RWPE2 (cell line): ENCODE data around the gene CD82.

Experiments
- ATAC-seq: fragments of 200-7000 bp; cut with Tn5 transposase; 3 replicates; pipeline ENCODE4 v1.9.1; 2021; ENCODE audit warnings: low read depth
- DNase-seq: peaks from one replicate; pipeline ENCODE4 v3.0.0-alpha.2; 2020; ENCODE audit warnings: low spot score
- H3K27ac ChIP-seq: fragments of 450-650 bp; 2 replicates; pipeline ENCODE4 v1.5.1; 2017; ENCODE audit warnings: mild to moderate bottlenecking; ENCODE audit not compliant: poor library complexity, severe bottlenecking
- H3K27me3 ChIP-seq: fragments of 250-450 bp; sonication (Bioruptor Pico); 2 replicates; pipeline ENCODE4 v1.5.1; 2021; ENCODE audit warnings: mild to moderate bottlenecking, moderate library complexity; ENCODE audit not compliant: insufficient read depth, poor library complexity, severe bottlenecking
- H3K36me3 ChIP-seq: fragments of 250-450 bp; sonication (Bioruptor Pico); 2 replicates; pipeline ENCODE4 v1.5.1; 2020; ENCODE audit warnings: low read depth, mild to moderate bottlenecking, moderate library complexity
- H3K4me1 ChIP-seq: fragments of 250-450 bp; sonication (Bioruptor Pico); 2 replicates; pipeline ENCODE4 v1.5.1; 2021; ENCODE audit warnings: mild to moderate bottlenecking, moderate library complexity; ENCODE audit not compliant: insufficient read depth, poor library complexity, severe bottlenecking
- H3K4me3 ChIP-seq: fragments of 250-450 bp; sonication (Bioruptor Pico); 2 replicates; pipeline ENCODE4 v1.5.1; 2021; ENCODE audit warnings: mild to moderate bottlenecking, moderate library complexity; ENCODE audit not compliant: severe bottlenecking
- H3K9me3 ChIP-seq: fragments of 250-450 bp; sonication (Bioruptor Pico); 2 replicates; pipeline ENCODE4 v1.5.1; 2021; ENCODE audit warnings: mild to moderate bottlenecking, moderate library complexity; ENCODE audit not compliant: severe bottlenecking
- TF ChIP-seq, protein P1 (sequence below): fragments of 450-650 bp; IDR thresholded peaks from one replicate; pipeline ENCODE4 v1.5.1; 2017; ENCODE audit warnings: mild to moderate bottlenecking, moderate library complexity; ENCODE audit not compliant: poor library complexity, severe bottlenecking

CD82 gene

DNA sequence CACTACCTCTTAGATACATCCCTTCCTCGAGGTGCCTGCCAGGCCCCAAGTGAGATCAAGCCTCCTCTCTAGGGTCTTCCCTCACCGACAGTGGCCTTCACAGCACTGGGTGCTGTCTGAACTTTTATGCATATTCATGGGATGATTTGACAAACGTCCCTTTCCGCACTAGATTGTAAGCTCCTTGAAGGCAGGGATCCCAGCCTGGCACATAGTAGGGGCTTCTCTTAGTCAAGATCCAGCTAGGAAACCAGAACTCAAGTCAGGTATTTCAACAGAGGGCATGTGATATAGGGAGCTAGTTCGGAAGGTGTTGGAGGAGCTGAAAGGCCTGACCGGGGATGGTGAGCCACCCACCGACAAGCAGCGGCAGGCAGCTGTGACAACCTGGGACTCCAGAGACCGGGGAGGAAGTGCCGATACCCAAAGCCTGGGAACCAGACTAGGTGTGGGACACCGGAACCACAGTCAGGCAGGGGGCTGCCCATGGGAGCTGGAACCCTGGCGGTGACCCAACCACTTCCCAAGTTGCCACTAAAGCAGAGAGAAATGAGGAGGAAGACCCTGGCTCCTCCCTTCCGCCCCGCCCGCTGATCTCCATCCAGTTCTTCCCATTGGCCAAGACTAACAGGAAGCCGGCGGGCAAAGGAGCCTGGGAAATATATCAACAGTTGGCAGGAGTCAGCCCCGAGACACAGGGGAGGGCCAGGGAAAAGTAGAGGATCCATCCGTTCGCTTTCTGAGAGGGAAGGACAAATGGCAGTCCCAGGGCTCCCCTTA lies 39.8 kb upstream of the CD82 start:
- TF ChIP-seq, protein P1, sequence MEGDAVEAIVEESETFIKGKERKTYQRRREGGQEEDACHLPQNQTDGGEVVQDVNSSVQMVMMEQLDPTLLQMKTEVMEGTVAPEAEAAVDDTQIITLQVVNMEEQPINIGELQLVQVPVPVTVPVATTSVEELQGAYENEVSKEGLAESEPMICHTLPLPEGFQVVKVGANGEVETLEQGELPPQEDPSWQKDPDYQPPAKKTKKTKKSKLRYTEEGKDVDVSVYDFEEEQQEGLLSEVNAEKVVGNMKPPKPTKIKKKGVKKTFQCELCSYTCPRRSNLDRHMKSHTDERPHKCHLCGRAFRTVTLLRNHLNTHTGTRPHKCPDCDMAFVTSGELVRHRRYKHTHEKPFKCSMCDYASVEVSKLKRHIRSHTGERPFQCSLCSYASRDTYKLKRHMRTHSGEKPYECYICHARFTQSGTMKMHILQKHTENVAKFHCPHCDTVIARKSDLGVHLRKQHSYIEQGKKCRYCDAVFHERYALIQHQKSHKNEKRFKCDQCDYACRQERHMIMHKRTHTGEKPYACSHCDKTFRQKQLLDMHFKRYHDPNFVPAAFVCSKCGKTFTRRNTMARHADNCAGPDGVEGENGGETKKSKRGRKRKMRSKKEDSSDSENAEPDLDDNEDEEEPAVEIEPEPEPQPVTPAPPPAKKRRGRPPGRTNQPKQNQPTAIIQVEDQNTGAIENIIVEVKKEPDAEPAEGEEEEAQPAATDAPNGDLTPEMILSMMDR: no peak
- Histone ChIP-seq H3K9me3 (no peaks in the 10 kb centered on the region), H3K27me3 (no peaks in the 10 kb centered on the region), H3K27ac (no peak overlapping the region), H3K4me3 (no peak overlapping the region), H3K36me3 (no peaks in the 10 kb centered on the region), H3K4me1 (no peaks in the 10 kb centered on the region)
- DNase-seq (no peak), ATAC-seq (no peak)

DNA sequence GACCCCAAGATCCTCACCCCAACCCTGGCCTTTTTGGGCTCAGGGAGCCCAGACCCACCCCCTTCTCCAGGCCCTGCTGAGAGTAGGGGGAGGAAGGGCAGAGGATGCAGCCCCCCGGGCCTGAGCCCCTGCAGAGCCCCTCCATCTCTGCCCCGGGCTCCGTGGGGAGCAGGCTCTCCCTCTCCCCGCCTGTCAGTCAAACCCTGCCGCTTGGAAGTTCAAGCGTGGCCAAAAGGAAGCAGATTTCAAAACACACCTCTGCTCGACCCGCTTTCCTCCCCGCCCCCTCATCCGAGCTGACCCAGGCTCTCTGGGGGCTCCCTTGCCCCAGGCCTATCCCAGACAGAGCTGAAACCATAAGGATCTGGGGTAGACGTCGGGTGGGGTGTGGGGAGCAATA lies 39.0 kb upstream of the CD82 start:
- ATAC-seq (no peak), DNase-seq (no peak)
- Histone ChIP-seq H3K4me3 (no peak overlapping the region), H3K9me3 (no peaks in the 10 kb centered on the region), H3K27me3 (no peaks in the 10 kb centered on the region), H3K4me1 (no peaks in the 10 kb centered on the region), H3K36me3 (no peaks in the 10 kb centered on the region), H3K27ac (no peak overlapping the region)
- TF ChIP-seq, protein P1: no peak

DNA sequence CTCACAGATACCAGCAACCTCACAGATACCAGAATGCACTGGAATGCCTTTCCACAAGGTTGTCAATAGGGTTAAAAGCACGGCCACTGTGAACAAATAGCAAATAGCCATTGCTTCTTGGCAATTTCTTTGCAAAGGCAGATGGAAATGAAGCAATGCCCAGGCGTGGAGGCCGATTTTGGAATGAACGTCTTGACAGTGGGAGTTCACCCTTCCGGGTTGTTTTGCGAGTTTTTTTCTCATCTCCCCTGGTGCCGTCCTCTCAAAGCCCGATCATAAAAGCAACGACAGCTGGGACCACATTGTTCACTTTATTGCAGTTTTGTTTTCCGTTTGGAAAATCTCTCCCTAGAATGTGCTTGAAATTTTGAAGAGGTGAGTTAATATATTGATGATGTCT lies 38.0 kb upstream of the CD82 start:
- Histone ChIP-seq H3K9me3 (no peaks in the 10 kb centered on the region), H3K4me3 (no peak overlapping the region), H3K27me3 (no peaks in the 10 kb centered on the region), H3K27ac (no peak overlapping the region), H3K36me3 (no peaks in the 10 kb centered on the region), H3K4me1 (no peaks in the 10 kb centered on the region)
- DNase-seq (no peak), ATAC-seq (no peak)
- TF ChIP-seq, protein P1: no peak

DNA sequence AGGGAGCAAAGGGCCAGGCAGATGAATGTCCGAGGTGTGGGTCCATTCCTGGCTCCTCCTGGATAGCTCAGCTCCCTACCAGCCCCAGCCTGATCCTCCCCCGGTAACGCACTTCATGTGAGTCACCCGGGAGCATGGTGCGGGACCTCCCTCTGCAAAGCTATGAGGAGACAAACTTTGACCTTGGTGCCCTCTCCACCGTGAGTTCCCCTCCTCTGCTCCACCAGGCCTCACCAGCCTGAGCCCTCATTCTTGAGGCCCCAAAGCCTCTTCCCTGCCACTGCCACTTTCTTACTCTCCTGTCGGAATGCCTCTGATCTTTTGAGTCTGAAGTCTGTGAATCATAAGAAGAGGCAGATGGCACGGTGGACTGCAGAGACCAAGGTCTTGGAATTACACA lies 37.4 kb upstream of the CD82 start:
- Histone ChIP-seq H3K27me3 (no peaks in the 10 kb centered on the region), H3K4me1 (no peaks in the 10 kb centered on the region), H3K9me3 (no peaks in the 10 kb centered on the region), H3K36me3 (no peaks in the 10 kb centered on the region), H3K27ac (no peak overlapping the region), H3K4me3 (no peak overlapping the region)
- DNase-seq (no peak), ATAC-seq (no peak; the same call in 2 of the 3 replicates)
- TF ChIP-seq, protein P1: no peak

DNA sequence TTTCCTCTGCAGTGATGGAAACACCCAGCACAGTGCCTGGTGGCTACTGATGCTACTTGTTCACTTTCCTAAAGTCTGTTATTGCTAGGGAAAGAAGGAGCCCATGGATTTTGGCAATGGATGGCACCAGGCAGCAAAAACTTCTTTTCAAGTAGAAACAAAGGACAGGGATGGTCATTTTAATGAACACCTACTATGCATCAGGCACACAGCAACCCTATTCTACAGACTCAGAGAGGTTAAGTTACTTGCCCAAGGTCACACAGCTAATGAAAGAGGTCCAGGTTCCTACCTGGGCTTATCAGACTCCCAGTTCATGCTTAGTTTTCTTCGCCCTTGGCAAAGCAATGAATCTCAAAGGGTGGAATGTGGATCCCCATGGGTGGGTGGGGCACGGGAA lies 36.9 kb upstream of the CD82 start:
- H3K27ac ChIP-seq: no peak overlapping the region
- H3K36me3 ChIP-seq: no peaks in the 10 kb centered on the region
- H3K4me3 ChIP-seq: no peak overlapping the region
- H3K9me3 ChIP-seq: no peaks in the 10 kb centered on the region
- no peaks in the 10 kb centered on the region for H3K27me3 ChIP-seq
- no peaks in the 10 kb centered on the region for H3K4me1 ChIP-seq
- TF ChIP-seq, protein P1: no peak
- DNase-seq: no peak
- no peak for ATAC-seq
